HepG2 (cell line): Measurements from ENCODE around the gene ADH5. TPM values are rescaled to one million over a fixed set of nuclear protein-coding genes. Genes with fewer than 3 reads are reported as not detected.
A peak's percentile ranks its signal among the peaks of the same experiment; 100 is the strongest.

Experiments used
- ATF7-NPFF ChIP-seq: sonication (generic); formaldehyde crosslinking; IDR thresholded peaks from 2 replicates; pipeline ENCODE4 v1.8.1; 2023; ENCODE audit warnings: mild to moderate bottlenecking, low read depth, missing genetic modification reagents, moderate library complexity
- MED1 ChIP-seq: sonication (generic); formaldehyde crosslinking; IDR thresholded peaks from 2 replicates; pipeline ENCODE4 v1.4.0; 2020; ENCODE audit warnings: missing genetic modification reagents
- NFYC ChIP-seq: IDR thresholded peaks from 2 replicates; pipeline ENCODE4 v1.6.1; 2016; ENCODE audit warnings: missing genetic modification reagents, missing compliant biosample characterization
- NR2F1 ChIP-seq, 2 experiments: fragments of 450-650 bp in 1 of 2; formaldehyde crosslinking in 1 of 2; IDR thresholded peaks; 2 replicates each; pipeline versions ENCODE4 v1.5.0 to v1.6.1; 2016 to 2020; ENCODE audit warnings: mild to moderate bottlenecking in 1 of 2, missing compliant biosample characterization in 1 of 2, missing genetic modification reagents in 1 of 2, moderate library complexity in 1 of 2
- RARA ChIP-seq: IDR thresholded peaks from 2 replicates; pipeline ENCODE4 v1.6.1; 2016; ENCODE audit warnings: missing genetic modification reagents, missing compliant biosample characterization
- SP4 ChIP-seq: sonication (generic); formaldehyde crosslinking; IDR thresholded peaks from 2 replicates; pipeline ENCODE4 v1.8.1; 2023; ENCODE audit warnings: mild to moderate bottlenecking, missing genetic modification reagents
- SP5 ChIP-seq: IDR thresholded peaks from 2 replicates; pipeline ENCODE4 v1.6.1; 2016; ENCODE audit warnings: low read depth, borderline replicate concordance
- ZFP37 ChIP-seq: sonication (generic); formaldehyde crosslinking; IDR thresholded peaks from 2 replicates; pipeline ENCODE4 v1.4.0; 2020; ENCODE audit warnings: missing genetic modification reagents, borderline replicate concordance
- ZNF263 ChIP-seq: sonication (generic); formaldehyde crosslinking; IDR thresholded peaks from 2 replicates; pipeline ENCODE4 v1.4.0; 2020; ENCODE audit warnings: missing genetic modification reagents
- ZNF30 ChIP-seq: sonication (generic); formaldehyde crosslinking; IDR thresholded peaks from 2 replicates; pipeline ENCODE4 v1.5.0; 2020; ENCODE audit warnings: mild to moderate bottlenecking, missing genetic modification reagents
- ZNF567 ChIP-seq: sonication (generic); formaldehyde crosslinking; IDR thresholded peaks from 2 replicates; pipeline ENCODE4 v1.8.1; 2023; ENCODE audit warnings: mild to moderate bottlenecking, missing genetic modification reagents, borderline replicate concordance
- ZNF672 ChIP-seq: sonication (generic); formaldehyde crosslinking; IDR thresholded peaks from 2 replicates; pipeline ENCODE4 v1.8.1; 2022; ENCODE audit warnings: missing genetic modification reagents
- ZNF850 ChIP-seq: sonication (generic); formaldehyde crosslinking; conservative IDR thresholded peaks from 2 replicates; pipeline ENCODE4 v1.9.0; 2021; ENCODE audit warnings: mild to moderate bottlenecking, missing genetic modification reagents
- ZNF878 ChIP-seq: sonication (generic); formaldehyde crosslinking; IDR thresholded peaks from 2 replicates; pipeline ENCODE4 v1.8.1; 2023; ENCODE audit warnings: mild to moderate bottlenecking, missing genetic modification reagents, moderate library complexity
- polyA plus RNA-seq, 8 experiments: library from polyadenylated mRNA; depleted of rRNA in 3 of 8; stranded (reverse) in 7 of 8; unstranded in 1 of 8; fragments of >200 nt; fragmentation: Illumina TruSeq in 4 of 8; extraction: Trizol in 4 of 8; gene quantifications; 2 replicates each; pipeline versions ENCODE4 v1.2.1 to v1.2.3, GENCODE V29; 2011 to 2016; ENCODE audit warnings: low read depth in 4 of 8, missing spikeins in 1 of 8, mixed read lengths in 1 of 8; ENCODE audit not compliant: insufficient read depth in 1 of 8
- total RNA-seq, 5 experiments: library from RNA; depleted of rRNA; stranded (reverse); fragments of >200 nt; fragmentation: Illumina TruSeq; extraction: Trizol; gene quantifications; 2 replicates each; pipeline ENCODE4 v1.2.3, GENCODE V29; 2016; ENCODE audit warnings: low read depth in 1 of 5
- TF ChIP-seq, protein P1 (sequence below): sonication (generic); formaldehyde crosslinking; IDR thresholded peaks from 2 replicates; pipeline ENCODE4 v1.4.0; 2020; ENCODE audit warnings: mild to moderate bottlenecking, missing genetic modification reagents
- TF ChIP-seq, protein P2 (sequence below): sonication (generic); formaldehyde crosslinking; IDR thresholded peaks from 2 replicates; pipeline ENCODE4 v1.4.0; 2020; ENCODE audit warnings: missing genetic modification reagents
- TF ChIP-seq, protein P3 (sequence below): sonication (generic); formaldehyde crosslinking; IDR thresholded peaks from 2 replicates; pipeline ENCODE4 v1.9.0; 2021; ENCODE audit warnings: missing genetic modification reagents, borderline replicate concordance
- TF ChIP-seq, protein P4 (sequence below): sonication (generic); formaldehyde crosslinking; IDR thresholded peaks from 2 replicates; pipeline ENCODE4 v1.5.0; 2020; ENCODE audit warnings: missing genetic modification reagents
- TF ChIP-seq, protein P5 (sequence below), 2 experiments: fragments of 450-650 bp in 1 of 2; sonication (generic) in 1 of 2; formaldehyde crosslinking; IDR thresholded peaks; 2 replicates each; pipeline versions ENCODE4 v1.5.0 to v1.8.0; 2020 to 2022; ENCODE audit warnings: mild to moderate bottlenecking in 1 of 2, missing genetic modification reagents in 1 of 2

The ADH5 gene
- total and polyA plus RNA-seq, 2 of the 13 experiments (the other 11 are each of a cell fraction or from before 2014, with no cell fraction given): 349 to 512 TPM

DNA sequence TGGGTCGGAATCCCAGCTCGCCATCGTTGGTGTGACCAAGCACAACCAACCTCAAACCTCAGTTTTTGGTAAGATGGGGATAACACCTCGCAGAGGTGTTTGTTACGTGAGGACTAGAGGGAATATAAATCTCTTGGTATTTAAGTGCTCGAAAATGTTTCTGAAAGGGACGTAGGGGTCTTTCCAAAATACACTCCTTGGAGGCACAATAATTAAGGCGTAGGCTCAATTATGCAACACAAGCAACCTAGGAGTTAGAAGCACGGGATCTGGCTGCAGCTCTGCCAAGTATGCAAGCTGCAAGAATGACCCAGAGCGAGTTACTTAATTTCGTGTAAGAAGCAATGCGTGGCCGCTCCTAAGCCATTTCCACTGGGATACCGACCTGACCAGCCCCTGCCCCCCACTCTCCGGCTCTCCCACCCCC lies 552 bp downstream of the ADH5 start (continued):
- TF ChIP-seq, protein P1, sequence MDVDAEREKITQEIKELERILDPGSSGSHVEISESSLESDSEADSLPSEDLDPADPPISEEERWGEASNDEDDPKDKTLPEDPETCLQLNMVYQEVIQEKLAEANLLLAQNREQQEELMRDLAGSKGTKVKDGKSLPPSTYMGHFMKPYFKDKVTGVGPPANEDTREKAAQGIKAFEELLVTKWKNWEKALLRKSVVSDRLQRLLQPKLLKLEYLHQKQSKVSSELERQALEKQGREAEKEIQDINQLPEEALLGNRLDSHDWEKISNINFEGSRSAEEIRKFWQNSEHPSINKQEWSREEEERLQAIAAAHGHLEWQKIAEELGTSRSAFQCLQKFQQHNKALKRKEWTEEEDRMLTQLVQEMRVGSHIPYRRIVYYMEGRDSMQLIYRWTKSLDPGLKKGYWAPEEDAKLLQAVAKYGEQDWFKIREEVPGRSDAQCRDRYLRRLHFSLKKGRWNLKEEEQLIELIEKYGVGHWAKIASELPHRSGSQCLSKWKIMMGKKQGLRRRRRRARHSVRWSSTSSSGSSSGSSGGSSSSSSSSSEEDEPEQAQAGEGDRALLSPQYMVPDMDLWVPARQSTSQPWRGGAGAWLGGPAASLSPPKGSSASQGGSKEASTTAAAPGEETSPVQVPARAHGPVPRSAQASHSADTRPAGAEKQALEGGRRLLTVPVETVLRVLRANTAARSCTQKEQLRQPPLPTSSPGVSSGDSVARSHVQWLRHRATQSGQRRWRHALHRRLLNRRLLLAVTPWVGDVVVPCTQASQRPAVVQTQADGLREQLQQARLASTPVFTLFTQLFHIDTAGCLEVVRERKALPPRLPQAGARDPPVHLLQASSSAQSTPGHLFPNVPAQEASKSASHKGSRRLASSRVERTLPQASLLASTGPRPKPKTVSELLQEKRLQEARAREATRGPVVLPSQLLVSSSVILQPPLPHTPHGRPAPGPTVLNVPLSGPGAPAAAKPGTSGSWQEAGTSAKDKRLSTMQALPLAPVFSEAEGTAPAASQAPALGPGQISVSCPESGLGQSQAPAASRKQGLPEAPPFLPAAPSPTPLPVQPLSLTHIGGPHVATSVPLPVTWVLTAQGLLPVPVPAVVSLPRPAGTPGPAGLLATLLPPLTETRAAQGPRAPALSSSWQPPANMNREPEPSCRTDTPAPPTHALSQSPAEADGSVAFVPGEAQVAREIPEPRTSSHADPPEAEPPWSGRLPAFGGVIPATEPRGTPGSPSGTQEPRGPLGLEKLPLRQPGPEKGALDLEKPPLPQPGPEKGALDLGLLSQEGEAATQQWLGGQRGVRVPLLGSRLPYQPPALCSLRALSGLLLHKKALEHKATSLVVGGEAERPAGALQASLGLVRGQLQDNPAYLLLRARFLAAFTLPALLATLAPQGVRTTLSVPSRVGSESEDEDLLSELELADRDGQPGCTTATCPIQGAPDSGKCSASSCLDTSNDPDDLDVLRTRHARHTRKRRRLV (CRISPR knock-in tag): no peak
- TF ChIP-seq ZNF672 (no peak), ZNF850 (CRISPR knock-in tag) (no peak), RARA (no peak), MED1 (no peak), ZNF263 (CRISPR knock-in tag) (no peak), NR2F1 (CRISPR knock-in tag; IDR thresholded peaks at IDR 0.05) (no peak), ZNF30 (CRISPR knock-in tag) (no peak), NFYC (no peak), ZNF567 (no peak), ZNF878 (CRISPR knock-in tag) (no peak), ZFP37 (no peak), ATF7-NPFF (CRISPR knock-in tag) (0 out of 2 replicates have a peak, but pooled peaks have one; percentile 9), SP5 (CRISPR knock-in tag) (no peak), SP4 (no peak)
- TF ChIP-seq, protein P2, sequence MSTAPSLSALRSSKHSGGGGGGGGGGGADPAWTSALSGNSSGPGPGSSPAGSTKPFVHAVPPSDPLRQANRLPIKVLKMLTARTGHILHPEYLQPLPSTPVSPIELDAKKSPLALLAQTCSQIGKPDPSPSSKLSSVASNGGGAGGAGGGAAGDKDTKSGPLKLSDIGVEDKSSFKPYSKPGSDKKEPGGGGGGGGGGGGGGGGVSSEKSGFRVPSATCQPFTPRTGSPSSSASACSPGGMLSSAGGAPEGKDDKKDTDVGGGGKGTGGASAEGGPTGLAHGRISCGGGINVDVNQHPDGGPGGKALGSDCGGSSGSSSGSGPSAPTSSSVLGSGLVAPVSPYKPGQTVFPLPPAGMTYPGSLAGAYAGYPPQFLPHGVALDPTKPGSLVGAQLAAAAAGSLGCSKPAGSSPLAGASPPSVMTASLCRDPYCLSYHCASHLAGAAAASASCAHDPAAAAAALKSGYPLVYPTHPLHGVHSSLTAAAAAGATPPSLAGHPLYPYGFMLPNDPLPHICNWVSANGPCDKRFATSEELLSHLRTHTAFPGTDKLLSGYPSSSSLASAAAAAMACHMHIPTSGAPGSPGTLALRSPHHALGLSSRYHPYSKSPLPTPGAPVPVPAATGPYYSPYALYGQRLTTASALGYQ (CRISPR knock-in tag): no peak
- TF ChIP-seq, protein P3, sequence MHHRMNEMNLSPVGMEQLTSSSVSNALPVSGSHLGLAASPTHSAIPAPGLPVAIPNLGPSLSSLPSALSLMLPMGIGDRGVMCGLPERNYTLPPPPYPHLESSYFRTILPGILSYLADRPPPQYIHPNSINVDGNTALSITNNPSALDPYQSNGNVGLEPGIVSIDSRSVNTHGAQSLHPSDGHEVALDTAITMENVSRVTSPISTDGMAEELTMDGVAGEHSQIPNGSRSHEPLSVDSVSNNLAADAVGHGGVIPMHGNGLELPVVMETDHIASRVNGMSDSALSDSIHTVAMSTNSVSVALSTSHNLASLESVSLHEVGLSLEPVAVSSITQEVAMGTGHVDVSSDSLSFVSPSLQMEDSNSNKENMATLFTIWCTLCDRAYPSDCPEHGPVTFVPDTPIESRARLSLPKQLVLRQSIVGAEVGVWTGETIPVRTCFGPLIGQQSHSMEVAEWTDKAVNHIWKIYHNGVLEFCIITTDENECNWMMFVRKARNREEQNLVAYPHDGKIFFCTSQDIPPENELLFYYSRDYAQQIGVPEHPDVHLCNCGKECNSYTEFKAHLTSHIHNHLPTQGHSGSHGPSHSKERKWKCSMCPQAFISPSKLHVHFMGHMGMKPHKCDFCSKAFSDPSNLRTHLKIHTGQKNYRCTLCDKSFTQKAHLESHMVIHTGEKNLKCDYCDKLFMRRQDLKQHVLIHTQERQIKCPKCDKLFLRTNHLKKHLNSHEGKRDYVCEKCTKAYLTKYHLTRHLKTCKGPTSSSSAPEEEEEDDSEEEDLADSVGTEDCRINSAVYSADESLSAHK (CRISPR knock-in tag): no peak
- TF ChIP-seq, protein P4, sequence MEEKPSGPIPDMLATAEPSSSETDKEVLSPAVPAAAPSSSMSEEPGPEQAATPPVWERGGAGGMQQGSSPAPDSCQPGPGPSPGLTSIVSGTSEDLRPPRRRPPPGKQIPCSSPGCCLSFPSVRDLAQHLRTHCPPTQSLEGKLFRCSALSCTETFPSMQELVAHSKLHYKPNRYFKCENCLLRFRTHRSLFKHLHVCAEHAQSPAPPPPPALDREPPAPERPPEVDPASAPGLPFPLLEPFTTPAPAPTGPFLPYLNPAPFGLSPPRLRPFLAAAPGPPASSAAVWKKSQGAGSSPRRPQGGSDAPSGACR: no peak
- TF ChIP-seq, protein P5, sequence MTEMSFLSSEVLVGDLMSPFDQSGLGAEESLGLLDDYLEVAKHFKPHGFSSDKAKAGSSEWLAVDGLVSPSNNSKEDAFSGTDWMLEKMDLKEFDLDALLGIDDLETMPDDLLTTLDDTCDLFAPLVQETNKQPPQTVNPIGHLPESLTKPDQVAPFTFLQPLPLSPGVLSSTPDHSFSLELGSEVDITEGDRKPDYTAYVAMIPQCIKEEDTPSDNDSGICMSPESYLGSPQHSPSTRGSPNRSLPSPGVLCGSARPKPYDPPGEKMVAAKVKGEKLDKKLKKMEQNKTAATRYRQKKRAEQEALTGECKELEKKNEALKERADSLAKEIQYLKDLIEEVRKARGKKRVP (CRISPR knock-in tag; IDR thresholded peaks at IDR 0.05): no peak
